ENCODE measurements around the gene NFKB1. TPM values are rescaled to one million over a fixed set of nuclear protein-coding genes. Genes with fewer than 3 reads are reported as not detected.

NFKB1 gene
- total RNA-seq, 1 donor: 67.4 TPM

DNA sequence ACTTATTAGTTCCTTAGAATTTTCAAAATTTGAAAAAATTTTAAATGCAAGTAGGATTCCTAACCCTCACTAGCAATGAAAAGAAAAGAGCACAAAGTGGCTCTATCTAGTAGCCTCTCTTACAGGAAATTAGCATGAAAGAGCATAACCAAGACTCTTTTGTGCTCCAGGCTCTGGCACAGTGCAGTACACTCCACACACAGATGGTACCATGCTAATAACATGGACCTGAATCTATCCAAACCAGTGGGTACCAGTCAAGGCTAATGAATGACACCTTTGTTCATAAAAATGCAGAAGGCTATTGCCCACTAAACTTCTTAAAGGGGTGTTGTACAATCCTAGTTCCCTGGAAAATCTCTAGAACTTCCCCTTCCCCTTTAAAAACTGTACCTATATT is 140.6 kb downstream of the NFKB1 start:
- TF ChIP-seq, protein P1, sequence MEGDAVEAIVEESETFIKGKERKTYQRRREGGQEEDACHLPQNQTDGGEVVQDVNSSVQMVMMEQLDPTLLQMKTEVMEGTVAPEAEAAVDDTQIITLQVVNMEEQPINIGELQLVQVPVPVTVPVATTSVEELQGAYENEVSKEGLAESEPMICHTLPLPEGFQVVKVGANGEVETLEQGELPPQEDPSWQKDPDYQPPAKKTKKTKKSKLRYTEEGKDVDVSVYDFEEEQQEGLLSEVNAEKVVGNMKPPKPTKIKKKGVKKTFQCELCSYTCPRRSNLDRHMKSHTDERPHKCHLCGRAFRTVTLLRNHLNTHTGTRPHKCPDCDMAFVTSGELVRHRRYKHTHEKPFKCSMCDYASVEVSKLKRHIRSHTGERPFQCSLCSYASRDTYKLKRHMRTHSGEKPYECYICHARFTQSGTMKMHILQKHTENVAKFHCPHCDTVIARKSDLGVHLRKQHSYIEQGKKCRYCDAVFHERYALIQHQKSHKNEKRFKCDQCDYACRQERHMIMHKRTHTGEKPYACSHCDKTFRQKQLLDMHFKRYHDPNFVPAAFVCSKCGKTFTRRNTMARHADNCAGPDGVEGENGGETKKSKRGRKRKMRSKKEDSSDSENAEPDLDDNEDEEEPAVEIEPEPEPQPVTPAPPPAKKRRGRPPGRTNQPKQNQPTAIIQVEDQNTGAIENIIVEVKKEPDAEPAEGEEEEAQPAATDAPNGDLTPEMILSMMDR (IDR thresholded peaks at IDR 0.05; ENCODE audit: insufficient read depth, low read depth, low read length): no peak
- no peak for DNase-seq (ENCODE audit: low read depth)
- H3K4me3 ChIP-seq (ENCODE audit: low read depth, low read length): no peak overlapping the region

DNA sequence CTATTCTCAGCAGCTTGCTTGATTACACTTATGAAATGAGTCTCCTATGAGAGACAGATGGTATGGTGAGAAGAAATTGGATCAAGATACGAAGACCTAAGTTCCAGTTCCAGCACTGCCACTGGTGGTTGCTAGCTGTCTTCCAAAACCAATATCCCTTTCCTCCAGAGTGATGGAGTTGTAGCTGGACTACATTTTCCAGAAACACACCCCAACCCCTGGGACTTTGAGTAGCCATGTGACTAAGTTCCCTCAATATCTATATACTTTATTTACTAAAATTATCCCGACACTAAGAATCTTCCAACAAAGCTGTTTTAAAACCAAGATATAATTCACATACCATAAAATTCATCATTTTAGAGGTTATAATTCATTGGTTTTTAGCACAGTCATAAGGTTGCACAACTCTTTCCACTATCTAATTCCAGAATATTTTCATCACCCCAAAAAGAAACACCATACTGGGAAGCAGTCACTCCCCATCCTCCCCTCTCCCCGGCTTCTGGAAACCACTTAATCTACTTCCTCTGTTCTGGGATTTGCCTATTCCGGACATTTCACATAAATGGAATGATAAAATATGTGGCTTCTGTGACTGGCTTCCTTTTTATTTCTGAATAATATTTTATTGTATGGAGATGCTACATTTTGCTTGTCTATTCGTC is 141.6 kb downstream of the NFKB1 start:
- H3K4me3 ChIP-seq (ENCODE audit: low read depth, low read length): no peak overlapping the region
- TF ChIP-seq, protein P1 (IDR thresholded peaks at IDR 0.05; ENCODE audit: insufficient read depth, low read depth, low read length): no peak
- DNase-seq (ENCODE audit: low read depth): peak; percentile 68

DNA sequence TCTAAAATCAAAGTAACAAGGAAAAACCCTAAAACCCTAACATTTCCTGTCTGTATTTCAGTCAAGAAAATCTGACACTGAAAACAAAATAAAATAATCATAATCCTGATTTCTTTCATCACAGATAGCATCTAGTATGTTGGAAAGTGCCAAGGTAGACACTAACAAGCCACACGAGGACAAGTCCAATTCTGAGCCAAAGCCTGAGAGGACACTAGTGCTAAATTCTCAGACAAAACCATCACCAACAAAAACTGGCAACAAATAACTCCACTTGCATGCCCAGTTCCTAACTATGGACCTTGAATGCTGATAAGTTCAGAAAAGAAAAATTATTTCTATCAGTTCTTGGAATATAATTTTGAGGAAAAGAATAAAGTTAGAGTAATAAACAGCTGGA is 146.0 kb downstream of the NFKB1 start:
- TF ChIP-seq, protein P1 (IDR thresholded peaks at IDR 0.05; ENCODE audit: insufficient read depth, low read depth, low read length): no peak
- no peak for DNase-seq (ENCODE audit: low read depth)
- H3K4me3 ChIP-seq (ENCODE audit: low read depth, low read length): no peak overlapping the region

DNA sequence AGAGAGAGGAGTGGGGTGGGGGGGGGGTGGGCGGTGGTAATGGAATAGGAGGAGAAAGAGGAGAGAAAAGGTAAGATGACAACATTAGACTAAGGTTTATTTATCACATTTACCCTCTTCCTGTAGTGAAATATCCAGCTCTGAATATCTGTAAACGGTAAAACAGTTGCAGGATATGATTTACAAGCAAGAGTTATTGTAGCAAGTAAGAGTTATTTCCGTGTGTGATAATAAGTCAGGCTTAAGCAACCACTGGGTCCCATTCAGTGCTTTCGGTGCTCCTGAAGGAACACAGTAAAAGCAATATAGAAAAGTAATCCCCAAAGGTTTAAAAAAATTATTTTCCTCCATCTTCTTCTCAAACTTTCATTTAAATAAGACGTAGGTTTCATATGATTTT is 156.0 kb downstream of the NFKB1 start:
- TF ChIP-seq, protein P1 (IDR thresholded peaks at IDR 0.05; ENCODE audit: insufficient read depth, low read depth, low read length): no peak
- no peak overlapping the region for H3K4me3 ChIP-seq (ENCODE audit: low read depth, low read length)
- DNase-seq (ENCODE audit: low read depth): peak; percentile 42

DNA sequence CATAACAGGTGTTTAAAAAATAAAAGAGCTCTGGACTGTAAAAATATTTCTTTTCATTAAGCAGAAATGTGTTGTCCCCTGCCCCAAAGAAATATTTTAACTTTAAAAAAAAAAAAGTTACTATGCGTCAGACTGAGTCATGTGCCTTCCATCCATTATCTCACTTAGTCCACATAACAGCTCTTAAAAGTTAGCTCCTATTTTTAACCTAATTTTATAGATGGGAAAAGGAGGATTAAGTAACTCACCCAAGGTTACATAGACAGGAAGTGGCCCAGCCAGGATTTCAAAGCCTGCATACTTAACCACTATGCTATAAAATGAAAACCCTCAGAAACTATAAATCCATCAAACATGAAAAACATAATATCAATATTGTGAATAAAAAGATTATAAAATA is 161.9 kb downstream of the NFKB1 start:
- TF ChIP-seq, protein P1 (IDR thresholded peaks at IDR 0.05; ENCODE audit: insufficient read depth, low read depth, low read length): no peak
- no peak overlapping the region for H3K4me3 ChIP-seq (ENCODE audit: low read depth, low read length)
- peak; percentile 94 for DNase-seq (ENCODE audit: low read depth)

DNA sequence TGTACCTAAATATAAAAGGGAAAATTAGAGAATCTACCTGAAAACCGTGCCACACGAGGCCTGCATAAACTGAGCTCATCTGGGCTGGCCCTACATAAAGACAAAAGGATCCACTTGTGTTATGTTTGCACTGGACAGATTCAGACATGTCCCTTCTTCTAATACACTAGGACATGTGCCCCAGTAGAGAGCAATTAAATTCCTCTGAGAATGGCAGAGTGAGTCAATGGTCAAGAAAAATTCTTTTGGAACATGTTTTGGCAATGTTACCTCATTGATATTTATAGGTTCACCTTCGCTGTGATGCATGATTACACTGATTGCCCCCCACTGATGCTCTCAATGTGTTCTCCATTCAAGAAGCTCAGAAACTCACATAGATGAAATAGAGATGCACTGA is 164.4 kb downstream of the NFKB1 start:
- H3K4me3 ChIP-seq (ENCODE audit: low read depth, low read length): no peak overlapping the region
- TF ChIP-seq, protein P1 (IDR thresholded peaks at IDR 0.05; ENCODE audit: insufficient read depth, low read depth, low read length): no peak
- DNase-seq (ENCODE audit: low read depth): no peak

Other genes with a start within 250 kb of the NFKB1 start
- 7.1 and 38.4 TPM in 2 replicates for gene SLC39A8, start 155.9 kb upstream of the NFKB1 start, total RNA-seq